Lower lobe of right lung (tissue), 2 donors: ENCODE results near the gene CITED4. TPM values are rescaled to one million over a fixed set of nuclear protein-coding genes. Genes with fewer than 3 reads are reported as not detected.

Experiments
- ATAC-seq, 2 donors: fragments of 200-7000 bp; cut with Tn5 transposase; one replicate each; pipeline ENCODE4 v1.9.1; 2020 to 2022; ENCODE audit warnings: mild to moderate bottlenecking in 2 of 2, moderate library complexity in 2 of 2
- DNase-seq: peaks from one replicate; pipeline ENCODE4 v3.0.0-alpha.2; 2020
- H3K27ac ChIP-seq: fragments of 200-600 bp; one replicate; pipeline ENCODE4 v1.8.0; 2022
- H3K27me3 ChIP-seq: fragments of 200-600 bp; one replicate; pipeline ENCODE4 v1.8.0; 2022; ENCODE audit warnings: low read depth
- H3K36me3 ChIP-seq: fragments of 200-600 bp; one replicate; pipeline ENCODE4 v1.8.0; 2022; ENCODE audit warnings: mild to moderate bottlenecking
- H3K4me1 ChIP-seq: fragments of 200-600 bp; one replicate; pipeline ENCODE4 v1.8.0; 2022
- H3K4me3 ChIP-seq: fragments of 200-600 bp; one replicate; pipeline ENCODE4 v1.8.0; 2022; ENCODE audit warnings: mild to moderate bottlenecking
- H3K9me3 ChIP-seq: fragments of 200-600 bp; one replicate; pipeline ENCODE4 v1.8.0; 2022
- intact Hi-C: fragments of 100-400 bp; cut with DNase I; formaldehyde crosslinking; loops from one replicate; pipeline ENCODE4 v1.11.0; 2022
- total RNA-seq: library from RNA; stranded (reverse); fragmentation: NEBNext Ultra II Directional; extraction: Animal tissue kit (Norgen Biotek cat#: 25700); gene quantifications from one replicate; pipeline ENCODE4 v1.2.1, GENCODE V29; 2021
- TF ChIP-seq, protein P1 (sequence below): fragments of 200-600 bp; IDR thresholded peaks from one replicate; pipeline ENCODE4 v1.8.0; 2022; ENCODE audit warnings: antibody characterized with exemption, mild to moderate bottlenecking
- donor health status: DM: no; HTN: yes; CAD: no; lungs with severe emphysema.

Gene CITED4
- total RNA-seq, 1 donor from 2014 or later: 13.9 TPM

- ATAC-seq: no peak
- no peaks in the 10 kb centered on the region for H3K9me3 ChIP-seq
Measured at GRCh38 chr1:40886318-40887011, 24.3 kb upstream of the CITED4 start.

DNA sequence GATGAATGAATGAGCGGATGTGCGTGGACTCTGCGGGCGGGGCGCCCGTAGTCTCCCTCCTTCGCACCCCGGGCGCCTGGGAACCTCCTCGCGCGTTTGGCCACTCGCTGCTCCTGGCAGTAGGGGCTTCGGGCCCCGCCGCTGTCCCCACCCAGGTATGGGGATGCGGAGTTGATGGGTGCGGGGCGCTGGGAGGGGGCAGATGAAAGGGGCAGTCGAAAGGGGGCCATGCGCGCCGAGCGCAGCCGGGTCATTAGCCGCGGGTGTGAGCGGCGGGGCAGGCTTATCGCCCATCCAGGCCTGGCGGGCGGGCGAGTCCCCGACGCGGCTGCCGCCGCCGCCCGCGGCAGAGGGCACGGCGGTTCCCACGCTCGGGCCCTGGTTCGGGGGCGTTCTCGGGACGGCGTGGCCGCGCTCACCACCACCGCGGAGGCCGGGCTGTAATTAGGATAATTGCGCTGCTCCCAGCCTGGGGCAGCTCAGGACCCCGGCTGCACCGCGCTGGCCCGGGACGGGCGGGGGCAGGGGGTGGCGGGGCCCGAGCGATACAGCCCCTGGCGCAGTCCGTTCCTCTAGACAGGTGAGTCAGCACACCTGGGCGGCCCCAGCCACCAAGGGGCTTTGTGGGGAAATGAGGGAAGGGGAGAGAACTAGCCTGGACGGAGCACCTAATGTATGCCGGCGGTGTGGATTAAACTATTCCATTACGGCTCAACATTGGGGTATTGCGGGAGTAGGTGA, 22.1 kb upstream of the CITED4 start:
- Histone ChIP-seq H3K27ac (no peak overlapping the region), H3K36me3 (no peaks in the 10 kb centered on the region), H3K27me3 (peaks cover 31% of the 10 kb centered on the region), H3K4me3 (peak overlapping the region; percentile 17), H3K4me1 (peaks cover 6% of the 10 kb centered on the region), H3K9me3 (no peaks in the 10 kb centered on the region)
- intact Hi-C loops: no loop called here
- peak; percentile 14 to 40 for ATAC-seq
- TF ChIP-seq, protein P1, sequence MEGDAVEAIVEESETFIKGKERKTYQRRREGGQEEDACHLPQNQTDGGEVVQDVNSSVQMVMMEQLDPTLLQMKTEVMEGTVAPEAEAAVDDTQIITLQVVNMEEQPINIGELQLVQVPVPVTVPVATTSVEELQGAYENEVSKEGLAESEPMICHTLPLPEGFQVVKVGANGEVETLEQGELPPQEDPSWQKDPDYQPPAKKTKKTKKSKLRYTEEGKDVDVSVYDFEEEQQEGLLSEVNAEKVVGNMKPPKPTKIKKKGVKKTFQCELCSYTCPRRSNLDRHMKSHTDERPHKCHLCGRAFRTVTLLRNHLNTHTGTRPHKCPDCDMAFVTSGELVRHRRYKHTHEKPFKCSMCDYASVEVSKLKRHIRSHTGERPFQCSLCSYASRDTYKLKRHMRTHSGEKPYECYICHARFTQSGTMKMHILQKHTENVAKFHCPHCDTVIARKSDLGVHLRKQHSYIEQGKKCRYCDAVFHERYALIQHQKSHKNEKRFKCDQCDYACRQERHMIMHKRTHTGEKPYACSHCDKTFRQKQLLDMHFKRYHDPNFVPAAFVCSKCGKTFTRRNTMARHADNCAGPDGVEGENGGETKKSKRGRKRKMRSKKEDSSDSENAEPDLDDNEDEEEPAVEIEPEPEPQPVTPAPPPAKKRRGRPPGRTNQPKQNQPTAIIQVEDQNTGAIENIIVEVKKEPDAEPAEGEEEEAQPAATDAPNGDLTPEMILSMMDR: no peak
- DNase-seq: no peak

More at GRCh38 chr1:40886318-40887011, 24.3 kb upstream of the CITED4 start:
- H3K27me3 ChIP-seq: peaks cover 31% of the 10 kb centered on the region
- peaks cover 6% of the 10 kb centered on the region for H3K4me1 ChIP-seq
- no peaks in the 10 kb centered on the region for H3K36me3 ChIP-seq
- DNase-seq: no peak
- H3K4me3 ChIP-seq: no peak overlapping the region
- TF ChIP-seq, protein P1: no peak
- intact Hi-C loops: no loop called here
- H3K27ac ChIP-seq: no peak overlapping the region

DNA sequence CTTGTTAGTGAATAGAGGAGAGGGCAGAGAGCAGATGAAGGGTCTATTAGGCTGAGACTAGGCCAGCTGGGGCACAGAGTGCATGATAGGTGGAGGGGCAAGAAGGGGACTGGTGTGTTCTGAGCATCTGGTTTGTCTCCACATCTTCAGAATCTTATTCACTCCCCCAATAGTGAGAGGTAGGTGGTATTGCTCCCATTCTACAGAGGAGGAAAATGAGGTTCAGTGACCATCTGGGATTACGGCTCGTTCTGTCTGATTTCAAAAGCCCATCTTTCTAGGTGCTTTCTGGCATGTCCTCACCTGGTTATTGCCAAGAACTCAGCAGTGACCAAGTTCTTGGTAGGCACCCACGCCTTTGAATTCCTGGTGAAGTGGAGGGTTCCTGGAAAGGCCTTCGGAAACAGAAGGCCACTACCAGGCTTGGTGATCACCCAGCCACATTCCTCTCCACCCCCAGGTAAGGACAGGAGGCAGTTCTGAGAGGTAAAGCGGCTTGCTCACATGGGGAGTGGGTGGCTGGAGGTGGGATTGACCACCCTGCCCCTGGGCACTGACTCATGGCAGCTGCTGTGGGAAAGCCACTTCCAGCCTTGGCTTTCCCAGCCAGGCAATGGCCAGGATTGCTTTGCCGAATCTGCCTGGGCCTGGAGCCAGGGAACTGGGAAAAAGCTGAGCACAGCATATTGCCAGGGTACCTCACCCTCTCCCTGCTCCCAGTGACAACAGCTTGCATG, 18.8 kb upstream of the CITED4 start:
- Histone ChIP-seq H3K36me3 (no peaks in the 10 kb centered on the region), H3K27ac (no peak overlapping the region), H3K9me3 (peaks cover 9% of the 10 kb centered on the region), H3K4me1 (peaks cover 19% of the 10 kb centered on the region), H3K4me3 (no peak overlapping the region), H3K27me3 (peaks cover 31% of the 10 kb centered on the region)
- intact Hi-C loops: no loop called here
- ATAC-seq (peak in 1 of 2 donors; percentile 41), DNase-seq (no peak)
- TF ChIP-seq, protein P1: no peak

GRCh38 chr1:40879482-40880175, 17.5 kb upstream of the CITED4 start:
- intact Hi-C loops: no loop called here
- H3K4me1 ChIP-seq: peaks cover 28% of the 10 kb centered on the region
- no peak for ATAC-seq
- H3K27me3 ChIP-seq: peaks cover 22% of the 10 kb centered on the region
- H3K4me3 ChIP-seq: no peak overlapping the region
- peaks cover 12% of the 10 kb centered on the region for H3K9me3 ChIP-seq
- H3K27ac ChIP-seq: no peak overlapping the region
- H3K36me3 ChIP-seq: no peaks in the 10 kb centered on the region
- DNase-seq: no peak
- TF ChIP-seq, protein P1: no peak

- Histone ChIP-seq H3K27ac (no peak overlapping the region), H3K4me3 (no peak overlapping the region), H3K27me3 (peaks cover 15% of the 10 kb centered on the region), H3K4me1 (peaks cover 25% of the 10 kb centered on the region), H3K36me3 (no peaks in the 10 kb centered on the region), H3K9me3 (peaks cover 12% of the 10 kb centered on the region)
- intact Hi-C loops: no loop called here
- ATAC-seq (no peak), DNase-seq (no peak)
- TF ChIP-seq, protein P1: no peak
Measured at GRCh38 chr1:40878906-40879305, 16.7 kb upstream of the CITED4 start.
